ENCODE results near the gene PAM16. TPM values are rescaled to one million over a fixed set of nuclear protein-coding genes. Genes with fewer than 3 reads are reported as not detected.

Gene PAM16
- total RNA-seq, 1 experiment from 2014 or later: 104 TPM

- Histone ChIP-seq H3K36me3 (ENCODE audit: control insufficient read depth, insufficient read depth, low read length) (no peaks in the 10 kb centered on the region), H3K9me3 (ENCODE audit: control insufficient read depth, insufficient read depth, low read depth, low read length) (no peaks in the 10 kb centered on the region), H3K27ac (ENCODE audit: low read length) (no peak overlapping the region), H3K4me1 (ENCODE audit: control insufficient read depth, insufficient read depth, low read length) (no peaks in the 10 kb centered on the region), H3K27me3 (ENCODE audit: control insufficient read depth, insufficient read depth, low read length) (no peaks in the 10 kb centered on the region), H3K4me3 (ENCODE audit: low read depth in 2 of 2, low read length in 2 of 2) (no peak overlapping the region)
- no TSS peak for BruUV-seq (replicated peaks)
- CTCF ChIA-PET: interaction anchor here (0.7 kb wide), 1 partner anchor 15 kb away, joined by 3 read pairs; no protein-coding TSS in a partner anchor
- in situ Hi-C loops (cut with HindIII; ENCODE audit: low pct_unique_long_range_greater_than_20kb, low sequenced_read_pairs): no loop called here
- DNase-seq (ENCODE audit: low read depth, low spot score) (no peak), ATAC-seq (no peak)
- POLR2A ChIA-PET: no interaction called here
- intact Hi-C loops (cut with micrococcal nuclease; ENCODE audit: unreplicated experiment): no loop called here
- TF ChIP-seq TCF7L2 (IDR thresholded peaks at IDR 0.05; ENCODE audit: low read depth, low read length) (no peak), POLR2AphosphoS5 (IDR thresholded peaks at IDR 0.05; ENCODE audit: low read depth, low read length) (no peak), SIN3A (IDR thresholded peaks at IDR 0.05; ENCODE audit: borderline replicate concordance, insufficient read depth, low read depth, low read length) (no peak), REST (IDR thresholded peaks at IDR 0.05; ENCODE audit: insufficient read depth in 1 of 2, low read depth in 2 of 2, low read length in 1 of 2) (no peak)
- TF ChIP-seq, protein P1, sequence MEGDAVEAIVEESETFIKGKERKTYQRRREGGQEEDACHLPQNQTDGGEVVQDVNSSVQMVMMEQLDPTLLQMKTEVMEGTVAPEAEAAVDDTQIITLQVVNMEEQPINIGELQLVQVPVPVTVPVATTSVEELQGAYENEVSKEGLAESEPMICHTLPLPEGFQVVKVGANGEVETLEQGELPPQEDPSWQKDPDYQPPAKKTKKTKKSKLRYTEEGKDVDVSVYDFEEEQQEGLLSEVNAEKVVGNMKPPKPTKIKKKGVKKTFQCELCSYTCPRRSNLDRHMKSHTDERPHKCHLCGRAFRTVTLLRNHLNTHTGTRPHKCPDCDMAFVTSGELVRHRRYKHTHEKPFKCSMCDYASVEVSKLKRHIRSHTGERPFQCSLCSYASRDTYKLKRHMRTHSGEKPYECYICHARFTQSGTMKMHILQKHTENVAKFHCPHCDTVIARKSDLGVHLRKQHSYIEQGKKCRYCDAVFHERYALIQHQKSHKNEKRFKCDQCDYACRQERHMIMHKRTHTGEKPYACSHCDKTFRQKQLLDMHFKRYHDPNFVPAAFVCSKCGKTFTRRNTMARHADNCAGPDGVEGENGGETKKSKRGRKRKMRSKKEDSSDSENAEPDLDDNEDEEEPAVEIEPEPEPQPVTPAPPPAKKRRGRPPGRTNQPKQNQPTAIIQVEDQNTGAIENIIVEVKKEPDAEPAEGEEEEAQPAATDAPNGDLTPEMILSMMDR (IDR thresholded peaks at IDR 0.05): no peak
Observed at GRCh38 chr16:4362476-4363135, 11.5 kb upstream of the PAM16 start.

- H3K4me1 ChIP-seq (ENCODE audit: control insufficient read depth, insufficient read depth, low read length): no peaks in the 10 kb centered on the region
- ChIA-PET CTCF (interaction anchor here (0.7 kb wide), 1 partner anchor 16 kb away, joined by 3 read pairs; no protein-coding TSS in a partner anchor), POLR2A (no interaction called here)
- H3K36me3 ChIP-seq (ENCODE audit: control insufficient read depth, insufficient read depth, low read length): no peaks in the 10 kb centered on the region
- no peaks in the 10 kb centered on the region for H3K9me3 ChIP-seq (ENCODE audit: control insufficient read depth, insufficient read depth, low read depth, low read length)
- in situ Hi-C loops (cut with HindIII; ENCODE audit: low pct_unique_long_range_greater_than_20kb, low sequenced_read_pairs) (no loop called here), intact Hi-C loops (cut with micrococcal nuclease; ENCODE audit: unreplicated experiment) (no loop called here)
- TF ChIP-seq TCF7L2 (IDR thresholded peaks at IDR 0.05; ENCODE audit: low read depth, low read length): no peak
- TF ChIP-seq, protein P1 (IDR thresholded peaks at IDR 0.05): no peak
- no peak for TF ChIP-seq POLR2AphosphoS5 (IDR thresholded peaks at IDR 0.05; ENCODE audit: low read depth, low read length)
- TF ChIP-seq REST (IDR thresholded peaks at IDR 0.05; ENCODE audit: insufficient read depth in 1 of 2, low read depth in 2 of 2, low read length in 1 of 2): no peak
- TF ChIP-seq SIN3A (IDR thresholded peaks at IDR 0.05; ENCODE audit: borderline replicate concordance, insufficient read depth, low read depth, low read length): no peak
- H3K27me3 ChIP-seq (ENCODE audit: control insufficient read depth, insufficient read depth, low read length): no peaks in the 10 kb centered on the region
- no peak overlapping the region for H3K4me3 ChIP-seq (ENCODE audit: low read depth in 2 of 2, low read length in 2 of 2)
- no peak overlapping the region for H3K27ac ChIP-seq (ENCODE audit: low read length)
- DNase-seq (ENCODE audit: low read depth, low spot score) (no peak), ATAC-seq (no peak)
- no TSS peak for BruUV-seq (replicated peaks)
Observed at GRCh38 chr16:4361944-4362311, 10.8 kb upstream of the PAM16 start.

All from Panc1 (cell line).